Left ventricle myocardium inferior (tissue), 1 donor: Measurements from ENCODE around the gene TMEM187. TPM values are rescaled to one million over a fixed set of nuclear protein-coding genes. Genes with fewer than 3 reads are reported as not detected.

Experiments used
- DNase-seq: peaks from one replicate; pipeline ENCODE4 v3.0.0-alpha.2; 2020
- H3K27ac ChIP-seq: fragments of 200-600 bp; replicated peaks from 2 replicates; pipeline ENCODE4 v1.8.0; 2021
- H3K27me3 ChIP-seq: fragments of 200-600 bp; 2 replicates; pipeline ENCODE4 v1.8.0; 2021; ENCODE audit warnings: low read depth
- H3K36me3 ChIP-seq: fragments of 200-600 bp; 2 replicates; pipeline ENCODE4 v1.8.0; 2021
- H3K4me1 ChIP-seq: fragments of 200-600 bp; 2 replicates; pipeline ENCODE4 v1.8.0; 2021
- H3K4me3 ChIP-seq: fragments of 200-600 bp; 2 replicates; pipeline ENCODE4 v1.8.0; 2021; ENCODE audit warnings: mild to moderate bottlenecking, moderate library complexity
- H3K9me3 ChIP-seq: fragments of 200-600 bp; replicated peaks from 2 replicates; pipeline ENCODE4 v1.8.0; 2021
- CTCF ChIP-seq: fragments of 200-600 bp; IDR thresholded peaks from 2 replicates; pipeline ENCODE4 v1.8.0; 2021; ENCODE audit warnings: antibody characterized with exemption, mild to moderate bottlenecking, borderline replicate concordance
- intact Hi-C: fragments of 100-400 bp; cut with micrococcal nuclease; formaldehyde crosslinking; loops from one replicate; pipeline ENCODE4 v1.11.0; 2022
- long read RNA-seq: library from polyadenylated mRNA; unstranded; transcript quantifications from one replicate; pipeline ENCODE4 v2.0.0, GENCODE V29; 2021
- total RNA-seq: library from RNA; stranded (reverse); fragmentation: NEBNext Ultra II Directional; extraction: Animal tissue kit (Norgen Biotek cat#: 25700); gene quantifications from one replicate; pipeline ENCODE4 v1.2.1, GENCODE V29; 2021
- donor health status: DM: no; HTN: yes; CAD: no; lungs with severe emphysema.

Gene TMEM187
- 6.4 TPM for total RNA-seq
- long read RNA-seq, transcript TMEM187-201 (2 exons, 1,880 nt) = major isoform, 15 of 17 reads
- long read RNA-seq, partial matches to known transcripts = 0 of 17 reads
- long read RNA-seq, other reads (novel, unspliced or antisense) = 2 of 17 reads

GRCh38 chrX:153972368-153973126 lies at the start of gene TMEM187:
Gene TMEM187 (plus strand): TSS chrX:153972754. CDS start chrX:153982063, 9,309 bp downstream.
- H3K4me1 ChIP-seq = peaks cover 42% of the 10 kb centered on the region
- H3K36me3 ChIP-seq = no peaks in the 10 kb centered on the region
- intact Hi-C loops = no loop called here
- H3K27ac ChIP-seq = peak within 1 kb of the TSS; percentile 99
- H3K4me3 ChIP-seq = peak within 1 kb of the TSS; percentile 83
- peak; percentile 85 for DNase-seq
- no peak for TF ChIP-seq CTCF
- H3K9me3 ChIP-seq = no peaks in the 10 kb centered on the region
- no peaks in the 10 kb centered on the region for H3K27me3 ChIP-seq

GRCh38 chrX:153922932-153923857 lies 49.4 kb upstream of the TMEM187 start:
- Histone ChIP-seq H3K27ac (peak overlapping the region; percentile 97), H3K4me1 (peaks cover 63% of the 10 kb centered on the region), H3K4me3 (no peak overlapping the region), H3K9me3 (no peaks in the 10 kb centered on the region), H3K36me3 (no peaks in the 10 kb centered on the region), H3K27me3 (no peaks in the 10 kb centered on the region)
- peak; percentile 79 for DNase-seq
- intact Hi-C loops = no loop called here
- peak; percentile 68 for TF ChIP-seq CTCF

GRCh38 chrX:153924149-153924861 lies 48.2 kb upstream of the TMEM187 start:
- intact Hi-C loops = no loop called here
- no peak for DNase-seq
- Histone ChIP-seq H3K9me3 (no peaks in the 10 kb centered on the region), H3K4me3 (peak overlapping the region; percentile 71), H3K4me1 (peaks cover 72% of the 10 kb centered on the region), H3K27me3 (no peaks in the 10 kb centered on the region), H3K36me3 (no peaks in the 10 kb centered on the region), H3K27ac (peak overlapping the region; percentile 97)
- TF ChIP-seq CTCF = peak; percentile 45

GRCh38 chrX:153925387-153925738 lies 47.2 kb upstream of the TMEM187 start:
- Histone ChIP-seq H3K27me3 (no peaks in the 10 kb centered on the region), H3K4me1 (peaks cover 73% of the 10 kb centered on the region), H3K27ac (peak overlapping the region; percentile 97), H3K9me3 (no peaks in the 10 kb centered on the region), H3K4me3 (peak overlapping the region; percentile 71), H3K36me3 (peaks cover 8% of the 10 kb centered on the region)
- TF ChIP-seq CTCF = no peak
- no peak for DNase-seq
- intact Hi-C loops = no loop called here
